Fibroblast of skin of right biceps (primary cell): ENCODE measurements around the gene FAM200A.
"Not testable (repeated sequence)": the region's sequence is repeated elsewhere in the genome, so short reads cannot be mapped to it uniquely, and the experiment has no call there.

ENCODE experiments used
- DNase-seq: peaks from one replicate; pipeline ENCODE4 v3.0.0-alpha.2; 2013

FAM200A gene

GRCh38 chr7:99551767-99552463 is at the start of gene FAM200A:
Gene FAM200A (minus strand): TSS chr7:99552114. CDS start chr7:99548407, 3,707 bp downstream.
- DNase-seq = peak; percentile 95

GRCh38 chr7:99599836-99600235 is 47.9 kb upstream of the FAM200A start:
- DNase-seq = no peak

- DNase-seq = no peak
Measured at GRCh38 chr7:99597762-99598501, 46.0 kb upstream of the FAM200A start, which contains the start of gene TMEM225B. Gene TMEM225B (plus strand): TSS chr7:99598267. CDS start chr7:99604389, 6,122 bp downstream.

- no peak for DNase-seq
Measured at GRCh38 chr7:99596408-99596955, 44.6 kb upstream of the FAM200A start.

GRCh38 chr7:99594948-99595745 is 43.2 kb upstream of the FAM200A start:
- no peak for DNase-seq

GRCh38 chr7:99588868-99589267 is 37.0 kb upstream of the FAM200A start:
- DNase-seq = no peak

GRCh38 chr7:99580778-99581332 is 28.9 kb upstream of the FAM200A start:
- DNase-seq = not testable (repeated sequence)

- peak; percentile 56 for DNase-seq
Measured at GRCh38 chr7:99579956-99580777, 28.3 kb upstream of the FAM200A start.

GRCh38 chr7:99579281-99579955 is 27.5 kb upstream of the FAM200A start:
- DNase-seq = no peak

GRCh38 chr7:99576251-99576650 is 24.3 kb upstream of the FAM200A start:
- DNase-seq = no peak

GRCh38 chr7:99573257-99573656 is 21.3 kb upstream of the FAM200A start:
- no peak for DNase-seq

GRCh38 chr7:99571768-99572167 is 19.9 kb upstream of the FAM200A start:
- no peak for DNase-seq

GRCh38 chr7:99568770-99569169 is 16.9 kb upstream of the FAM200A start:
- not testable (repeated sequence) for DNase-seq

- DNase-seq = peak; percentile 81
Measured at GRCh38 chr7:99563650-99564049, 11.7 kb upstream of the FAM200A start.

- peak; percentile 99 for DNase-seq
Measured at GRCh38 chr7:99562832-99563231, 10.9 kb upstream of the FAM200A start.

- no peak for DNase-seq
Measured at GRCh38 chr7:99562114-99562784, 10.3 kb upstream of the FAM200A start.

GRCh38 chr7:99561737-99562051 is 9.8 kb upstream of the FAM200A start:
- DNase-seq = no peak

GRCh38 chr7:99560834-99561736 is 9.2 kb upstream of the FAM200A start:
- no peak for DNase-seq

- peak; percentile 46 for DNase-seq
Measured at GRCh38 chr7:99559175-99559915, 7.4 kb upstream of the FAM200A start.
